HG02678 (cell line): Measurements from ENCODE around the gene FAM43A.

Experiments
- ATAC-seq: cut with Tn5 transposase; IDR thresholded peaks from one replicate; pipeline ENCODE4 v1.9.1; 2021; ENCODE audit warnings: mild to moderate bottlenecking, moderate library complexity; ENCODE audit not compliant: unreplicated experiment

The FAM43A gene

DNA sequence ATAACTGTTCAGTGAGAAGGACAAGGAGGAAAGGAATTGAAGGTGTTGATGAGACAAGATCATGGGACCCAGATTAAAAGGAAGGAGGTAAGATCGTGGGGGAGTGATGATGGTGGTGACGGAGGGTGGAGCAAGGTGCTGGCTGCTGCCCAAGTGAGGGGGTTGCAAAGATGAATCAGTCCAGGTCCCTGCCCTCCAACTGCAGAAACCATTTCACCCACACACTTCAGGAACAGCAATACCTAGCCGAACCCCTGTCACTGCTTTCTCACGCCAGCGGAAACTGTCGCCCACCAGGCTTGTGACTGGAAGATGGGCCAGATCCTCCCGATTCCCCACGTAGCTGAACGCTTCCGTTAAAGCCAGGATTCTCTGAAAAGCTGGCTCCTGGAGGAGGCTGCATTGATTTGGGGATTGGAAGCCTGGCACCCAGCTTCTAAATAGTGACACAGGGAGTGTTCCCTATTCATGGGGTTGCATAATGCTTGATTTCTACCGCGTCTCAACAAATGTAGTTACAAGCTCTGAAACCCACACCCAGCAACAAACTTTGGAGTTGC lies 10.5 kb upstream of the FAM43A start:
- no peak for ATAC-seq

DNA sequence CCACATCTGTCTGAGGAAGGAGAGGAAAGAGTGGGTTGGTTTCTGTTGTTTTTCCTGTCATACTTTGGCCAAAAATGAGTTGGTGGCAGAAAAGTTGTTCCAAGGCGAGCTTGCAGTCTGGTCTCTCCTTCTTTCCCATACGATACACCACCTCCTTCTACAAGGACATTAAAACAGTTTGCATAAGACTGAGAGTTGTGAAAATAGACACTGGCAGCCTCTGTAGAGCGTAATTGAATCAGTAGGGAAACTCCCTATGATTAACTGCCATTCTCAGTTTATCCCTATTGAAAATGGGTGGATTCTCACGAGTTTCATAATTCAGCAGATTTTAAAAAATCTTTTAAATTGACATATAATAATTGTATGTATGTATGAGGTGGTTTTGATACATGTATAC lies 10.0 kb upstream of the FAM43A start:
- no peak for ATAC-seq

DNA sequence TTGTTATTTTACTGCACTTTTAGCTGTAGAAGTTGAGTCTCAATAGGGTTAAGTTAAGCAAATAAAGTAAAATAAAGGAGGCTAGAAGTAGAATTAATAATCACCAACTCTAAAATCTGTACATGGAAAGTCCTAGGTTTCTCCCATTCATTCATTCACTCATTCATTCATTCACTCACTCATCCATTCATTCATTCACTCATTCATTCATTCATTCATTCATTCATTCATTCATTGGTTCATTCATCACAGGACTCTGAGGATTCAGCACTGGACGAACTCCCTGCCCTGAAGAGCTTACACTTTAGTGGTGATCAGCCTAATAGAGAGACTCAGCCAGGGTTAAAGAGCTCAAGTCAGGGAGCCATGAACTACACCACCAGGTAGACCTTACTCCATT lies 9.2 kb upstream of the FAM43A start:
- ATAC-seq = no peak

DNA sequence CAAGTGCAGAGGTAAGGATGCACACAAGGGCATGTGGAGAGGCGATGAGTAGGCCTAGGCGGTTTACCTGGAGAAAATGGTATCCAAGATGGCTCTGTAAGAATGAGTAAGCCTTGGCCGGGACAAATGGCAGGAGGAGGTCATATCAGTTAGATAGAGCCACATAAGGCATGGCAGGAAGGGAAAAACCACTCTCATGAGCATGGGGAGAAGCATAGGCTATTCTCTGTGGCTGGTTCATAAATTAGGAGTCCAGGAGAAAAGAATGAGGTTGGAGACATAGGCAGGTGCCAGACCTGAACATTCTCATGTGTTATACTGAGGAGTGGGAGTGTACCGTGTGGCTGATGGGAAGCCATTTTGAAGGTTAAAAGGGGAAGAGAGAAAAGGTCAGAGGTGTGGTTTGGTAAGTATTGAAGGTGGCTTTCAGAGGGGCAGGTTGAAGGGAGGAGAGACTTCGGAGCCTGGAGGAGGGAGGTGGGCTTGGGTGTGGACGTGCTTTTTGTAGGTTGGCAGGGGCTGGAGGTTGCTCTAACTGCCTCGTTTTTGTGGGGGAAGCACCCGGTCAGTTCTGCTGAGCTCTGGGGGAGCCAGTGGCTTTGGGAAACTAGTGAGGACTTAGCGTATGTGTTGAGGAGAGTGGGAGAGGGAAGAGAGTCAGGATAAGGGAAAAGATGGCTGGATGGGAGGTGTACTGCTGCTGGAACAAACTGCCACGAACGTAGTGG lies 4.6 kb upstream of the FAM43A start:
- ATAC-seq = no peak

DNA sequence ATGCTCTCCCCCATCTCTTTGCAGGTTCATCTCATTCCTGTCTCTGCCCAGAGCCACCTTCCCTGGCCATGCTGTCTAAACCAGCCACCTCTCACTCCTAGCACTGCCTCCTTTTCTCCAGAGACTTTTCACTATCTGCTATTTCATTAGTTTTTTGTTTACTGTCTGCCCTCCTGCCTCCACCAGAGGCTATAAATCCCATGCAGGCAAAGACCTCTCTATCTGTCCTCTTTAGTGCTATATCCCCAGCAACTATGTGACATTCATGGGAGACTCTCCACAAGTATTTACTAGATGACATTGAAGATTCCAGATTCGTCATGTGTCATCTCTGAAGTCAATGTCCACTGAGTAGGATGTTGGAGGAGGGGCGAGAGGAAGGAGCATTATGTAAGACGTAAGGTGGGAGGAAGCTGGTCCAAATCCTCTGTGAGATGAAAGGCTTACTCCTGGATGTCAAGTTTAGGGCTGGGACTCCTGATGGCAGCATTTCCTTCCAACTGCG lies 3.4 kb upstream of the FAM43A start:
- no peak for ATAC-seq

DNA sequence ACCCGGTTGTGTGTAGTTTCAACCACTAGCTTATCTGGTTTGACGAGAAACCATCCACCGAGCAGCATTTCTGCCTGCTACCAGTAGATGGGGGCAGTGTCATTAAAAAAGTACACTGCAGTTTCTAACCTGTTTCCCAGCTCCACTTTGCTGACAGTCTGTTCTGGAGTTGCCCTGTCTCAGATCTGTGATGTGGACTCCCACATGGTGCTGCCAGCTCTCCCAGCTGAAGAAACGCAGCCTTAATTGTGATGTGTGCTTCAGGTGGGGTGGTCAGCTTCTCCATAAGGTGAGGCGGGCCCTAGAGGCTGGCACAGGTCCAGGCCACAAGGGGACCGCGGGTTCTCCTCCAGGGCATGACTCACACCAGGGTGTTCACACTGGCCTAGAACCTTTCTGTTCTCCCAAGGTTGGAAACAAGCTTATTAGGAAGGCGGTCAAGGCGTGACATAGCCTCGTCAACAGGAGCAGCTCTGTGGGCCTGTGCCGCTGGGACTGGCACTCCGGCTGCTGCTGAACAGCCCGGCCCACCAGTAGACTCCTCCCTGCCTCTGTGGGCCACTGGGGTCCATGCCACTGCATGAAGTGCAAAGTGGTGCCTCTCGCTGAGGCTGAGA lies 2.9 kb upstream of the FAM43A start:
- peak; percentile 44 for ATAC-seq

DNA sequence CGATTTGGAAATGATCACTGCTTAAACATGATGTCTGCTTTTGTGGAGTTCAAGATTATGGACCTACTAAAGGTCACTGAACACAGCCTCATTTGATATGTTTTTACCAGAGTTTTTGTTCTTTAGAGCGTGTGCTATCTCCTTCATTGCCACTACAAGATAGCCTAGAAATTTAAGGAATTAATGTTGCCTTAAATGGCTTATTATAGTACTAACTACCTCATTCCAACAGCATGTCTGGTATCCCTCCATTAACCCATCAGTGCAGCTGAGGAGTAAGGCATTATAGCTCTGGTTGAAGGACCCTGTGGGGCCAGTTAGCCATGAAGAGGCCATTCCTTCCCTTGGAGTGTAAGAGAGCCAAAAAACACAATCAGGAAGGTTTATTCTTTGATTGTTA lies 2.3 kb upstream of the FAM43A start:
- ATAC-seq = no peak

DNA sequence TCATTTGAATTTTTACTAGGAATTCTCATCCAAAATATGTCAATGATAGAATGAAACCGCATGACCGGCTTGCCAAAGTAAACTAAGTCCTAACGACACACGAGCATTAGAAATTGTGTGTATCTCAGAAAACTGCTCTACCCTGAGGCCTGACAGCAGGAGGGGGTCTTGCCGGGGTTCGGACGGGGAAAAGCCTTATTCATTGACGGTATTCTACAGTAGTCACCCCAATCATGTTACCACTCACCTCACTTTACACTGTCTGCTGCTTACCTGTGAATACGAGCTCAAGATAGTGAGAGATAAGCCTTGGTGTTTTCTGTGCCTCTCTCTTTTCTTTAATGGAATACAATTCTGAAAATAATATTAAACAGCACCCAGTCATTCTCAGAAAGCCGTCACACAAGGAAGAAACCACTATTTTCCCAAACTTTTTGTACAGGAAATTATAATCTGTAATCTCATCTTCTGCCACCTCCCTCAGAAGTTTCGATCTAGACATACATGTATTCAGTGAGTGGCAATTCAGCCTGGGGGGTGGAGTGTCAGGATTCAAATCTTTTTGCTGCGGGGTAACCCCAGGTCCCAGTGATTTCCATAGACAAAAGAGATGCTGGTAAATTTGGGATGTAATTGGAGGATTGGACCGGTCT lies 492 bp upstream of the FAM43A start:
- ATAC-seq = peak; percentile 11

DNA sequence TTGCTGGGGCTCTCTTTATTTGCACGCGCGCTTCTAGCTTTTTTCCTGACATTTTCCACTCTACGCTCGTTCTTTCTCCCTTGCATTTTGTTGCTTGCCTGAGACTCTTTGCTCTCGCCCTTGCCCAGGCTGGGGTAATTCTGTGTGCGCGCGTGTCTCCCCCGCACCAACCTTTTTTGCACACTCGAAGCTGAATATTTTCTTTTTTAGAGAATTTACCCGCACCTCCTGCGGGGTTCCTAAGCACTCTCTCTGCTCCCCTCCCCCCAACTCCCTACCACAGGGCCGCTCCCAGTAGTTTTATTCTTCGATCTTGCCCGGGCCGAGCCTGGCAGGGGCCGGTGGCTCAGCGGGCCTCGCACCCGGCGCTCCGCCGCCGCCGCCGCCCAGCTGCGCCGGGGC lies 732 bp downstream of the FAM43A start:
- ATAC-seq = no peak

DNA sequence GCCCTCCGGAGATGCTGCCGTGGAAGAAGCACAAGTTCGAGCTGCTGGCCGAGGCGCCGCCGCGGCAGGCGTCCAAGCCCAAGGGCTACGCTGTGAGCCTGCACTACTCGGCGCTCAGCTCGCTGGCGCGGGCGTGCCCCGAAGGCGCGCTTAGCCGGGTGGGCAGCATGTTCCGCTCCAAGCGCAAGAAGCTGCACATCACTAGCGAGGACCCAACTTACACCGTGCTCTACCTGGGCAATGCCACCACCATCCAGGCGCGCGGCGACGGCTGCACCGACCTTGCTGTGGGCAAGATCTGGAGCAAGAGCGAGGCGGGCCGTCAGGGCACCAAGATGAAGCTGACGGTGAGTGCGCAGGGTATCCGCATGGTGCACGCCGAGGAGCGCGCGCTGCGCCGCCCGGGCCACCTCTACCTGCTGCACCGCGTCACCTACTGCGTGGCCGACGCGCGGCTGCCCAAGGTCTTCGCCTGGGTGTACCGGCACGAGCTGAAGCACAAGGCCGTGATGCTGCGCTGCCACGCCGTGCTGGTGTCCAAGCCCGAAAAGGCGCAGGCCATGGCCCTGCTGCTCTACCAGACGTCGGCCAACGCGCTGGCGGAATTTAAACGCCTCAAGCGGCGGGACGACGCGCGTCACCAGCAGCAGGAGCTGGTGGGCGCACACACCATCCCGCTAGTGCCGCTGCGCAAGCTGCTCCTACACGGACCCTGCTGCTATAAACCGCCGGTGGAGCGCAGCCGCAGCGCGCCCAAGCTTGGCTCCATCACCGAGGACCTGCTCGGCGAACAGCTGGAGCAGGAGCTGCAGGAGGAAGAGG lies 1.3 kb downstream of the FAM43A start:
- ATAC-seq = peak; percentile 0

DNA sequence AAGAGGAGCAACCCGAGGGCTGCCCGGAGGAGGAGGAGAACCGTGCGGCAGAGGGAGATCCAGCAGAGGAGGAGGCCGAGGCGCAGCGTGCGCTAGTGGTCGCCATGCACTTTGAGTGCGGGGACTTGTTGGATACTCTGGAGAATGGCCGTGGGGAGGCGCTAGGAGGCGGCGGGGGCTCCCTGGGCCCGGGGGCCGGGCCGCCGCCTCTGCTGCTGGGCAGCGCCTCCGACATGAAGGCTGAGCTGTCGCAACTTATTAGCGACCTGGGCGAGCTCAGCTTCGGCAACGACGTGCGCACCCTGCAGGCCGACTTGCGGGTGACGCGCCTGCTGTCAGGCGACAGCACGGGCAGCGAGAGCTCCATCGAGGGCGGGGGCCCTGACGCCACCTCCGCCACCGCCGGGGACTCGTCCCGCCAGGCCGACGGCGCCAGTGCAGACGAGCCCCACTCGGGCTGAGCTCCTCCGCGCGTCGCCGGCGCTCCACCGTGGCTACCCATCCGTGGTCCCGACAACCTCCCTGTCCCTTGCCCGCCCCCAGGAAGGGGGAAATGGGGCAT lies 2.0 kb downstream of the FAM43A start:
- ATAC-seq = peak; percentile 29

DNA sequence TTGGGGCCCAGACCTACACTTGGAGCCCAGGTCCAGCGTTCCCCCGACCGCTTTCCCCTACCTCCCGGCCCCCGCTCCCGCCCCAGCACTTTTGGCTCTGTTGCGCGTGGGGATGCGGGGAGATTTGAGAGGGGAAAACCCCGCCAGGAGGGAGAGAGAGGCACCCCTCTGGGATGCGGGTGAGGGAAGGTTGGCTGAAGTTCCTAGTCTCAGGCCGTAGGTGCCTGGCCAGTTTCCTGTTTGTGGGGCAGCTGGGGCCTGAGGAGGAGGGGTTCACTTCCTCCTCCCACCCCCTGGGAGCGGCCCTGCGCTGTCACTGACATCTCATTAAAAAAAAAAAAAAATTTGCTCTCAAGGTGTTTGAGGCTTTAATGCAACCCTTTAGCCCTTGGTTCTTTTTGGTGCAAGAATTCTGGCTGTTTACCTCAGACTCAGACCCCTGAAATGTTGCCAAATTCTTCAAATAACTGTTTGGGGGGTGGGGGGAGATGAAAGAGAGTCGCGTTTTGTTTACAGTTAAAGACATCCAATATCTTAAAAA lies 2.6 kb downstream of the FAM43A start:
- ATAC-seq = peak; percentile 24

DNA sequence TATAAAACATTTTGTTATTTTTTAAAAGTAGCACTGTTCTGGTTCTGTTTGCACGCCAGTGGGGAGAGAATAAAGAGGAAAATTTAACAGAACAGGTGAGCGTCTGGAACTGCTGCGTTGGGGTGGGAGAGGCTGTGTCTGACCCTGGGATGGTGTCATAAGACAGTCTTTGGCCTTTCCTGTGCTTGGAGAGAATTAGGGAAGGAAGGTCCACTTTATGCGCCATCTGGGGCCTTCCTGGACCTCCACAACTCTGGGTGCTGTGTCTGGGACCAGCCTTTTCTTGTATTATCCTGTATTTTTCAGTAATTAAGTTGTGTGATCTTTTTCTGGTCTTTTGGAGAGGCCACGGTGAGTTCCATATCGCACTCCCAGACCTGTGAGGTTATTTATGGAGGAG lies 3.3 kb downstream of the FAM43A start:
- ATAC-seq = no peak

DNA sequence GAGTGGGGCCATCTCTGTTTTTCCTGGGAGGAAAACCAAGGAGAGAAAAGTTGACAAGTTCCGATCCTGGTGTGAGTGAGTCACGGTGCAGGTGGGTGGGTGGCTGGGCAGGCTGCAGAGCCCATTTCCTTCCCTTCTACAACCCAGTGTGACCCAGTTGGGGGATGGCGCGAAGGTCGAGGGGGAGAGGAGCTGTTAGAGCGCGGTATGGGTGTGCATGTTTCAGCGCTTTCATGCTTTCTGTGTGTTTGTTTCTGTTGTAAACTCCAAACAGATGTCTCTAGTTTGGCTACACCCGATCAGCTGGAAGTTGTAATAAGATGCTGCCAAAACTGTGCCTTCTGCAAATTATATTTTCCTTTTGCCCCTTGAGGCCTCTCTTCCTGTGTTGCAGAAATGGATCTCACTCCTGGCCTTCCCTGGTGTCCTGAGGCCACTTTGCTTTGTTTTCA lies 3.8 kb downstream of the FAM43A start:
- ATAC-seq = no peak

DNA sequence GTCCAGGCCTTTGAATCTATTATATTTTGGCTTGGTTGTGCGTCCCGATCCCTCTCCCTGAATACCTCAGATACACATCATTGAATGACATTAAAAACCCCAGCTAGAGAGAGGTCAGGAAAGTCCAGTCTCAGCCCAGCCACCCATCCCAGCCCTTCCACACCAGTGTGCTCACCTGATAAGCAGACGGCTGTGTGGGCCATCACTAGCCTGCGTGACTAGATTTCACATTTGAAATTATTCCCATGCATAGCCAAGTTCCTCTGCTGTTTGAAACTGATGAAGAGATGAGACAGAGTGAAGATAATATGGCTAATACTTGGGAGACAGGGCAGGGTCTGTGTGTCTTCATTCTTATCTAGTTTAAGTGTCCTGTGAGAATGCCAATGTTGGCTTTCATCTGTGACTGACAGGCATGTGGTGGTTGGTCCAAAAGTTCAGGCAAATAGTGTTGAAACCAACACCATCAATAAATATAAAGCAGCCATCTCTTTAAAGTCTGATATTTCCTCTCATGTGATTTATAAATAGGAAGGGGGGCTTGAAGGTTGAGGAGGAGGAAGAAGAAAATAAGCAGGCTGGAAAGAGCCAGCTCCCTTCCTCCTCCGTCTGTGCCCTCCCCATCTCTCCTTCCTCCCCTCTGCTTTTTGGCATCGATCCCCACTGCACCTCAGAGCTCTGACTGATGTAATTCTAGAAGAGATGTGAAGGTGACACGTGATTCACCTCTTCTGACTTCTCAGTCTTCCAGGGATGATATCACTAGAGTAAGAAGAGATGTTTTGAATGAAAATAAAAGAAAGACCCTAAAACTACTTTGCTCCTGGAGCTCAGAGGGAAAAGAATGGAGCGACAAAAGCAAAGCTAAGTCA lies 5.1 kb downstream of the FAM43A start:
- ATAC-seq = no peak

DNA sequence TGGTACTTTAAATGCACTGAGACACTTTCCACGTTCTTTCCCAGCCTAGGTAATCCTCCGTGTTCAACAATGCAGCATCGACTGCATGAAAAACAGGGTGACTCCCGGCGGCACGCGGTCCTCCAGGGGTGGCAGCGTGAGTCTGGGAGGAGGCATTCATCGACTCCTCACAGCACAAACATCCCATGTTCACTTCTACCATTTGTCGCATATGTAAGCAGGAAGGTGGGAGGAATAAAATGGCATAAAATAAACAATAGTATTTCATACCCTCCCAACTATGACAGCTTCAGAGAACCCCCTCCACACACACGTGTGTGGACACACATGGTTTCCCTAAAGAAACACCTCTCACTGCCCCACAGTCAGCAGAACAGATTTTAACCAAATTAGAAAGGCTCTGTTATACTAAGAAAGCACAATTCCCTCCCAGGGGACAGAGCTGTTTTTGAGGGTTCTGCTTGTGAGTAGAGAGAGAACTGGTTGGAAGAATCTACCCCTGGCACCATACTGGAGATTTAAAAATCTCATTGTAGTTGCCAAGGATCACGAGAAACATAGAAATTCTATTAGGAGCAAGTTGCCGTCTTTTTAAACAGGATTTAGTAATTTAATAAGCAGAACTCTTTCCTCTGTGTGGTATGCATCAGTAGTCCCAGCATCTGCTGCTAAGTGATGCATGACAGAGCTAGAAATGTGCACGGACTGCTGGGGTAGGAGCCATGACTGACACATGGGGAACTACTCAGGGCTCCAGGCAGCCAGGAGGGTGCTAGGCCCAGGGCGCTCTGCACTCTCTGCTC lies 6.0 kb downstream of the FAM43A start:
- peak; percentile 73 for ATAC-seq

DNA sequence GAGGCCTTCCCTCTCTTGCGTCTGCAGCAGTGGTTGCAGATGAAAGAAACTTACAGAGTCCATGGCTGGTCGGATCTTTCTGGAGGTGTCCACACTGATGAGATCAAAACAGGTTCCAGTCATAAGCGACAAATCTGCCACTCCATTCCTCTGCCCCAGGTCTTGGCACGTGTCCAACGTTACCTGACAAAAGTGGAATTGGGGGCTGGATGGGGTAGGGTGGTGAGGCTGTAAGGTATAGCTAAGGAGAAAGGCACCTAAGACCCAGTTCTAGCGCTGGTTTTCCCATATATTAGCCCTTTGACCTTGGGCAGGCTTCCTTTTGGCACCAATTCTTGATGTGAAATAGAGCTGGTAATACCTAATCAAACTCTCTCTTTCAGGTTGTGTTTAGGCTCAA lies 11.0 kb downstream of the FAM43A start:
- ATAC-seq = no peak

DNA sequence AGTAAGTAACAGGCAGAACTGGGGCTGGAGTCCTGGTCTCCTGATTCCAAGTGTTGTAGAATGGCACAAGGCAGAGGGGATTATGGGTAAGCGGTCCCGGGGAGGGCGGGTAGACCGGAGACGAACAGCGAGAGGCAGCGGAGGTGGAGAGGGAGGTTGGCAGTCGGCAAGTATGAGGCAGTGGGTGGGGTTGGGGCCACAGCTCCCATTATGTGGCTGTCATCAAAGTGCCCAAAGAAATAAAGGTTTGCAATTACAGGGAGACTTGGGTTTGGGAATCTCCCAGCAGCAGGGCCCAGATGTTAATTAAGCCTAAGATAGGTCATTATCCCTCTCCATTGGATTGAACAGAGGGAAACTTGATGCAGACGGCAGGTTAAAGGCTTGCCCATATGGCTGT lies 16.9 kb downstream of the FAM43A start:
- ATAC-seq = no peak

DNA sequence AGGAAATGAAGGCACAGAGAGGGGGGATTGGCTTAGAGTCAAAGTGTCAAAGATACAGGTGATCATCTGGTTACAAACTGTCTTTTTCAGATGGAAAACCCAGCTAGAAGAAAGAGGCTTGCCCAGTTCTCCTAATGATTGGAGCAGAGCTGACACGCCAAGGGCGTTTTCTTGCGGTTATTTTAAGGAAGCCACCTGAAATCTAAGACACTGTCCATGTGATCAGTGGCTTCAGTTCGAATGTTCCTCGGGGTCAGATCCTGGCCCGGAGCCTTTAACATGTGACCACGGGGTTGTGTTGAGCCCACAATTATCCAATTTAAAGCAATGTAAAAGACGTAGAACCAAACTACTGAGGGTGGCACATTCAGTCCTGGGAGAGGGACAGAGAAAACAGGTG lies 19.5 kb downstream of the FAM43A start:
- no peak for ATAC-seq
